ENCODE measurements around the gene CCDC159.
"Not testable (repeated sequence)": the region's sequence is repeated elsewhere in the genome, so short reads cannot be mapped to it uniquely, and the experiment has no call there.

CCDC159 gene

DNA sequence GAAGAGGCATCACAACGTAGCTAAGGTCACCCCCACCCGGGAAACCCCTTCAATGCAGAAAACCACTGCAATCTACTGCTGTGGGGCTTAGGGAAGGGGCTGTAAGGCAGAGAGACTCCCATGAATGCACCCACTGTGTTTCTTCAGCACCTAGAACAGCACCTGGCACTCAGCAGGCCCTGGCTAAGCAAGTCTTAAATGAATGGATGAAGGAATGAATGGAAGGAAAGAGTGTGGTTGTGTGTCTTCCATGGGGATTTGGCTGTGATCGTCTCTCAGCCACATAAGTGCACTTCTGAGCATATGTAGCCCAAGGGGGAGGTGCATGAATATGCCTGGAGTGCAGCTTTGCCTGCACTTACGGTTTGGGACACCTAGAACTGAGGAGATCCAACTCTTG is 2.9 kb downstream of the CCDC159 start (continued):
- TF ChIP-seq REST (tag by site-specific recombination; IDR thresholded peaks at IDR 0.05): peak; percentile 86
- no peak for TF ChIP-seq ZNF391 (tag by site-specific recombination; IDR thresholded peaks at IDR 0.05; ENCODE audit: borderline replicate concordance, low read depth)
- TF ChIP-seq ZNF548 (tag by site-specific recombination; IDR thresholded peaks at IDR 0.05): no peak
- no peak for TF ChIP-seq GLI4 (tag by site-specific recombination; IDR thresholded peaks at IDR 0.05)
- TF ChIP-seq ZNF555 (tag by site-specific recombination; conservative IDR thresholded peaks at IDR 0.05): no peak
- TF ChIP-seq ZNF18 (tag by site-specific recombination; IDR thresholded peaks at IDR 0.05): no peak
- TF ChIP-seq, protein P1, sequence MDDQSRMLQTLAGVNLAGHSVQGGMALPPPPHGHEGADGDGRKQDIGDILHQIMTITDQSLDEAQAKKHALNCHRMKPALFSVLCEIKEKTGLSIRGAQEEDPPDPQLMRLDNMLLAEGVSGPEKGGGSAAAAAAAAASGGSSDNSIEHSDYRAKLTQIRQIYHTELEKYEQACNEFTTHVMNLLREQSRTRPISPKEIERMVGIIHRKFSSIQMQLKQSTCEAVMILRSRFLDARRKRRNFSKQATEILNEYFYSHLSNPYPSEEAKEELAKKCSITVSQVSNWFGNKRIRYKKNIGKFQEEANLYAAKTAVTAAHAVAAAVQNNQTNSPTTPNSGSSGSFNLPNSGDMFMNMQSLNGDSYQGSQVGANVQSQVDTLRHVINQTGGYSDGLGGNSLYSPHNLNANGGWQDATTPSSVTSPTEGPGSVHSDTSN (CRISPR knock-in tag; IDR thresholded peaks at IDR 0.05): no peak
- no peak for TF ChIP-seq ZNF16 (tag by site-specific recombination; IDR thresholded peaks at IDR 0.05; ENCODE audit: low read depth)
- no peak for TF ChIP-seq ZNF677 (tag by site-specific recombination; IDR thresholded peaks at IDR 0.05)
- no peak for TF ChIP-seq ZNF248 (tag by site-specific recombination; IDR thresholded peaks at IDR 0.05)
- TF ChIP-seq ZNF133 (tag by site-specific recombination; IDR thresholded peaks at IDR 0.05): no peak
- TF ChIP-seq TRIM28 (IDR thresholded peaks at IDR 0.05; ENCODE audit: borderline replicate concordance, low read length): peak; percentile 76; the same call in 1 of the 2 replicates

GRCh38 chr19:11354102-11354501 is 7.8 kb downstream of the CCDC159 start:
- H3K27ac ChIP-seq (ENCODE audit: extremely low read depth, low read depth, low read length); H3K4me3 ChIP-seq (ENCODE audit: low read depth, low read length); H3K9me3 ChIP-seq (ENCODE audit: control insufficient read depth, insufficient read depth, low read depth, low read length); H3K36me3 ChIP-seq (ENCODE audit: control insufficient read depth in 2 of 2, insufficient read depth in 1 of 2, low read length in 2 of 2); H3K4me1 ChIP-seq (ENCODE audit: control insufficient read depth, insufficient read depth, low read length): not testable (repeated sequence)
- ChIA-PET CTCF (interaction anchor here (0.6 to 0.9 kb wide), 2 partner anchors 89 to 412 kb away, joined by 3 to 4 read pairs; no protein-coding TSS in a partner anchor), POLR2A (interaction anchor here (0.5 to 1.0 kb wide), 2 partner anchors 30 to 31 kb away, joined by 3 read pairs; no protein-coding TSS in a partner anchor)
- TF ChIP-seq SCRT2 (tag by site-specific recombination; IDR thresholded peaks at IDR 0.05) (peak; percentile 60), ZNF121 (tag by site-specific recombination; IDR thresholded peaks at IDR 0.05) (peak; percentile 97), SCRT1 (tag by site-specific recombination; IDR thresholded peaks at IDR 0.05; ENCODE audit: borderline replicate concordance) (peak; percentile 79)

GRCh38 chr19:11355160-11356073 is 9.1 kb downstream of the CCDC159 start, which contains the start of gene PLPPR2:
PLPPR2 (plus strand) TSS chr19:11355432; CDS start chr19:11357674, 2,242 bp downstream.
- ChIA-PET CTCF (no interaction called here), POLR2A (interaction anchor here (1.4 kb wide), 1 partner anchor 19 kb away, joined by 4 read pairs; the partner anchor contains the start of gene SWSAP1)
- no peaks in the 10 kb centered on the region for H3K36me3 ChIP-seq (ENCODE audit: control insufficient read depth in 2 of 2, insufficient read depth in 1 of 2, low read length in 2 of 2)
- H3K4me1 ChIP-seq (ENCODE audit: control insufficient read depth, insufficient read depth, low read length): no peaks in the 10 kb centered on the region; the same call in 1 of the 2 replicates
- H3K4me3 ChIP-seq (ENCODE audit: low read depth, low read length): peak within 1 kb of the TSS; percentile 49
- H3K9me3 ChIP-seq (ENCODE audit: control insufficient read depth, insufficient read depth, low read depth, low read length): no peaks in the 10 kb centered on the region
- no peak within 1 kb of the TSS for H3K27ac ChIP-seq (ENCODE audit: extremely low read depth, low read depth, low read length)
- TF ChIP-seq, protein P2, sequence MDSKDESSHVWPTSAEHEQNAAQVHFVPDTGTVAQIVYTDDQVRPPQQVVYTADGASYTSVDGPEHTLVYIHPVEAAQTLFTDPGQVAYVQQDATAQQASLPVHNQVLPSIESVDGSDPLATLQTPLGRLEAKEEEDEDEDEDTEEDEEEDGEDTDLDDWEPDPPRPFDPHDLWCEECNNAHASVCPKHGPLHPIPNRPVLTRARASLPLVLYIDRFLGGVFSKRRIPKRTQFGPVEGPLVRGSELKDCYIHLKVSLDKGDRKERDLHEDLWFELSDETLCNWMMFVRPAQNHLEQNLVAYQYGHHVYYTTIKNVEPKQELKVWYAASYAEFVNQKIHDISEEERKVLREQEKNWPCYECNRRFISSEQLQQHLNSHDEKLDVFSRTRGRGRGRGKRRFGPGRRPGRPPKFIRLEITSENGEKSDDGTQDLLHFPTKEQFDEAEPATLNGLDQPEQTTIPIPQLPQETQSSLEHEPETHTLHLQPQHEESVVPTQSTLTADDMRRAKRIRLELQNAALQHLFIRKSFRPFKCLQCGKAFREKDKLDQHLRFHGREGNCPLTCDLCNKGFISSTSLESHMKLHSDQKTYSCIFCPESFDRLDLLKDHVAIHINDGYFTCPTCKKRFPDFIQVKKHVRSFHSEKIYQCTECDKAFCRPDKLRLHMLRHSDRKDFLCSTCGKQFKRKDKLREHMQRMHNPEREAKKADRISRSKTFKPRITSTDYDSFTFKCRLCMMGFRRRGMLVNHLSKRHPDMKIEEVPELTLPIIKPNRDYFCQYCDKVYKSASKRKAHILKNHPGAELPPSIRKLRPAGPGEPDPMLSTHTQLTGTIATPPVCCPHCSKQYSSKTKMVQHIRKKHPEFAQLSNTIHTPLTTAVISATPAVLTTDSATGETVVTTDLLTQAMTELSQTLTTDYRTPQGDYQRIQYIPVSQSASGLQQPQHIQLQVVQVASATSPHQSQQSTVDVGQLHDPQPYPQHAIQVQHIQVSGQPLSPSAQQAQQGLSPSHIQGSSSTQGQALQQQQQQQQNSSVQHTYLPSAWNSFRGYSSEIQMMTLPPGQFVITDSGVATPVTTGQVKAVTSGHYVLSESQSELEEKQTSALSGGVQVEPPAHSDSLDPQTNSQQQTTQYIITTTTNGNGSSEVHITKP (tag by site-specific recombination; IDR thresholded peaks at IDR 0.05): peak; percentile 69
- TF ChIP-seq ZNF146 (tag by site-specific recombination; IDR thresholded peaks at IDR 0.05) (peak; percentile 57; the same call in 1 of the 2 replicates), ZNF585B (tag by site-specific recombination; IDR thresholded peaks at IDR 0.05) (no peak), YY1 (tag by site-specific recombination; IDR thresholded peaks at IDR 0.05) (peak; percentile 11; the same call in 1 of the 2 replicates)
